Upper lobe of left lung (tissue), 6 donors: Measurements from ENCODE around the gene OSBPL10. TPM values are rescaled to one million over a fixed set of nuclear protein-coding genes. Genes with fewer than 3 reads are reported as not detected.

Experiments used
- ATAC-seq, 2 donors: fragments of 200-7000 bp; cut with Tn5 transposase; one replicate each; pipeline ENCODE4 v1.9.1; 2022; ENCODE audit warnings: mild to moderate bottlenecking in 2 of 2, moderate library complexity in 2 of 2; ENCODE audit not compliant: low FRiP score in 2 of 2
- DNase-seq, 2 donors: peaks; one replicate each; pipeline ENCODE4 v3.0.0-alpha.2; 2019 to 2020
- H3K27ac ChIP-seq, 4 donors: fragments of 200-600 bp; sonication (generic); one replicate each; pipeline ENCODE4 v1.5.1; 2016 to 2019
- H3K27me3 ChIP-seq, 4 donors: fragments of 200-600 bp; sonication (generic); one replicate each; pipeline ENCODE4 v1.5.1; 2017 to 2019
- H3K36me3 ChIP-seq, 4 donors: fragments of 200-600 bp; sonication (generic); one replicate each; pipeline ENCODE4 v1.5.1; 2016 to 2019
- H3K4me1 ChIP-seq, 4 donors: fragments of 200-600 bp; sonication (generic); one replicate each; pipeline ENCODE4 v1.5.1; 2018 to 2019
- H3K4me3 ChIP-seq, 4 donors: fragments of 200-600 bp; sonication (generic); one replicate each; pipeline ENCODE4 v1.5.1; 2017 to 2019; ENCODE audit warnings: mild to moderate bottlenecking in 2 of 4, moderate library complexity in 1 of 4
- H3K9me3 ChIP-seq, 4 donors: fragments of 200-600 bp; sonication (generic); one replicate each; pipeline ENCODE4 v1.5.1; 2018 to 2019
- CTCF ChIP-seq, 6 experiments: fragments of 450-650 bp in 4 of 6; fragments of 200-600 bp in 2 of 6; sonication (generic) in 2 of 6; IDR thresholded peaks; one replicate each; pipeline ENCODE4 v1.5.1; 2016 to 2019; ENCODE audit warnings: antibody characterized with exemption in 6 of 6
- EP300 ChIP-seq, 4 donors: sonication (generic); formaldehyde crosslinking; IDR thresholded peaks; one replicate each; pipeline ENCODE4 v1.5.1; 2017; ENCODE audit warnings: antibody characterized with exemption in 4 of 4, control low read depth in 2 of 4
- POLR2A ChIP-seq, 4 donors: fragments of 450-650 bp; IDR thresholded peaks; one replicate each; pipeline ENCODE4 v1.5.1; 2016 to 2017; ENCODE audit warnings: antibody characterized with exemption in 4 of 4, mild to moderate bottlenecking in 2 of 4
- POLR2AphosphoS5 ChIP-seq, 2 donors: sonication (generic); formaldehyde crosslinking; IDR thresholded peaks; one replicate each; pipeline ENCODE4 v1.5.1; 2017; ENCODE audit warnings: antibody characterized with exemption in 2 of 2
- WGBS, 2 donors: methylation state at CpG; one replicate each; pipeline ENCODE4 v1.1.5; 2017 to 2018; 5-methylcytosine and 5-hydroxymethylcytosine counted together
- total RNA-seq, 6 donors: library from RNA; depleted of rRNA in 4 of 6; stranded (reverse); fragments of >200 nt in 4 of 6; gene quantifications; one replicate each; pipeline versions ENCODE4 v1.1.0 to v1.2.1, GENCODE V29; 2016 to 2021
- donor health status: DM: no; HTN: no; CAD: no; lungs with moderate emphysema.
- donor health status: DM: no; HTN: yes; CAD: no; lungs with severe emphysema.

The OSBPL10 gene
- total RNA-seq, 6 donors from 2014 or later: 13.6 to 73.9 (median 24.4) TPM

DNA sequence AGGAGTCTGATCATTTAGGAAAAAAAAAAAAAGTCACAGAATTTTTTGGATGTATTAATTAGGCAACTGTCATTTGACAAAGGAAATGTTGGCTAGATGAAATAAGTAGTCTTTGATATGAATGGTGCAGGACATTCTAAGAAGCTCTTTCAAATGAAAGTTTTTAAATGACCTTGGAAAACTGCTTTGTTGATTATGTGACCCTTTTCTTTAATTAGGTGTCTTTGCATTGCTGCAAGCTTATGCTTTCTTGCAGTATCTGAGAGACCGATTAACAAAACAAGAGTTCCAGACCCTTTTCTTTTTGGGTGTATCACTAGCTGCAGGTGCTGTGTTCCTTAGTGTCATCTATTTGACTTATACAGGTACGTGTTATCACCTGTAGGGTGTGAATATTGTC lies 364.4 kb downstream of the OSBPL10 start:
- no peak overlapping the region for H3K27ac ChIP-seq
- TF ChIP-seq POLR2AphosphoS5 (IDR thresholded peaks at IDR 0.05) (no peak), EP300 (IDR thresholded peaks at IDR 0.05) (no peak), CTCF (IDR thresholded peaks at IDR 0.05) (no peak), POLR2A (IDR thresholded peaks at IDR 0.05) (no peak)
- H3K27me3 ChIP-seq: no peaks in the 10 kb centered on the region
- DNase-seq (no peak), ATAC-seq (no peak)
- H3K4me3 ChIP-seq: no peak overlapping the region
- WGBS, 2 donors: 84 to 89% methylated on average over 2 of the region's 2 CpGs
- peaks cover 0 to 30% (median 7%) of the 10 kb centered on the region in 4 donors for H3K36me3 ChIP-seq
- H3K9me3 ChIP-seq: no peaks in the 10 kb centered on the region
- H3K4me1 ChIP-seq: peaks cover 0 to 26% (median 11%) of the 10 kb centered on the region in 4 donors

- Histone ChIP-seq H3K9me3 (no peaks in the 10 kb centered on the region), H3K36me3 (peaks cover 0 to 19% (median 4%) of the 10 kb centered on the region in 4 donors)
Observed at GRCh38 chr3:31615071-31615875, 365.8 kb downstream of the OSBPL10 start.

DNA sequence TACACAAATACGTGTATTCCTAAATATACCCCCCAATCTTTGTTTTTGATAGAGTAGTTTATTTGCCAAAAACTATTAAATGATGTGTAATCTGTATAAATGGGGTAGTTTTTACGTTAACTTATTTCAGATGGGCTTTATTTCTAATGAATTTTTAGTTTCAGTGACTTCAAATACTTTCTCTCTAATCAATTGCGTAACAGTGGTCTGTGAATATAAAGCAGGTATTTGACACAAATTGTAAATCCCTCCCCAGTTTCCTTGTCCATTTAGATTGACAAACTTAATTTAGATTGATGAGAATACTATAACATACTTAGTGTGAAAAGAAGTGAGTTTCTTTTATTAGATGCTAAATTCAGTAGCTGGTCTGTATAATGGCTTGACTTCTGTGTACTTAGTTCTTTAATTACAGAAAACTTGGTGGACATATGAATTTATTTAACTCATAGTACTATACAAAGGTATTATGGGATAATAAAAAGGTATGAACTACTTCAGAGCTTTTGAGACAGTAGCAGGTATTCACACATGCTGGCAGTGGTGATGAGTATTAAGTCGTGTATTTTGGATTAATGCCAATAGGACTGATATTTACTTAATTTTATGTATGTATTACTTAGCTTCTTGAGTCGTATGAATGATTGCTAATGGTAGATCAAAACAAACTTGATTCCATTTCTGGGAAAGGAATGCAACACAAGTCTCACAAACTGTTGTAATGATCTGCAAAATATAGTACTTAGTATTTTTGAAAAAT lies 366.7 kb downstream of the OSBPL10 start:
- TF ChIP-seq POLR2AphosphoS5 (IDR thresholded peaks at IDR 0.05): no peak
- no peak for TF ChIP-seq CTCF (IDR thresholded peaks at IDR 0.05)
- no peak for TF ChIP-seq EP300 (IDR thresholded peaks at IDR 0.05)
- no peak for TF ChIP-seq POLR2A (IDR thresholded peaks at IDR 0.05)
- ATAC-seq: no peak
- no peaks in the 10 kb centered on the region for H3K27me3 ChIP-seq
- H3K9me3 ChIP-seq: no peaks in the 10 kb centered on the region
- WGBS, 2 donors: 67 to 70% methylated on average over 5 of the region's 5 CpGs
- DNase-seq: no peak
- H3K36me3 ChIP-seq: peaks cover 0 to 9% (median 2%) of the 10 kb centered on the region in 4 donors
- H3K4me3 ChIP-seq: no peak overlapping the region
- H3K4me1 ChIP-seq: peaks cover 0 to 37% (median 12%) of the 10 kb centered on the region in 4 donors
- H3K27ac ChIP-seq: peak overlapping the region in 1 of 4 donors; percentile 33

More at GRCh38 chr3:31615071-31615875, 365.8 kb downstream of the OSBPL10 start:
- peaks cover 0 to 29% (median 11%) of the 10 kb centered on the region in 4 donors for H3K4me1 ChIP-seq
- no peak overlapping the region for H3K4me3 ChIP-seq
- H3K27me3 ChIP-seq: no peaks in the 10 kb centered on the region
- ATAC-seq (no peak), DNase-seq (no peak)
- 70 to 84% methylated on average over 4 of the region's 4 CpGs for WGBS, 2 donors
- H3K27ac ChIP-seq: no peak overlapping the region
- TF ChIP-seq POLR2A (IDR thresholded peaks at IDR 0.05): no peak
- no peak for TF ChIP-seq EP300 (IDR thresholded peaks at IDR 0.05)
- TF ChIP-seq CTCF (IDR thresholded peaks at IDR 0.05): no peak
- TF ChIP-seq POLR2AphosphoS5 (IDR thresholded peaks at IDR 0.05): no peak

GRCh38 chr3:31613654-31614053 lies 367.4 kb downstream of the OSBPL10 start:
- no peak for ATAC-seq
- WGBS, 2 donors: 54 to 65% methylated on average over 4 of the region's 4 CpGs

DNA sequence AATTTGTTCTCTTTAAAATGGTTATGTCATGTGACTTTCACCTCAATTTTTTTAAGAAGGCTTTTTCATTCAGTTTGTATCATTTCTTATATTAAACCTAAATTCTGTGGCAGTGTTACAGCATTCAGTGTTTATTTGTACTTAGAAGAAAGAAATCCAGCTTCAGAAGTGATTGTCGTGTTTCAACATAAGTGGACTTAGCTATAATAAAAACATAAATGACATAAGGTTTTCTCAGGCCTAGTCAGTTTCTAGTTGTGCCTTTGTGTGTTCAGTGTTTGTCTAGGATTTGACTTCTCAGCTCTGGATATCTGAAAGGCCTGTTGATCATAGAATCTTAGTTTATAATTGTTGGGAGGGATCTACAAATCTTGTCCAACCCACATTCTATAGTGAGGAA lies 367.9 kb downstream of the OSBPL10 start:
- no peak for TF ChIP-seq POLR2AphosphoS5 (IDR thresholded peaks at IDR 0.05)
- no peak for TF ChIP-seq CTCF (IDR thresholded peaks at IDR 0.05)
- no peak for TF ChIP-seq POLR2A (IDR thresholded peaks at IDR 0.05)
- TF ChIP-seq EP300 (IDR thresholded peaks at IDR 0.05): no peak
- peak overlapping the region in 2 of 4 donors; percentile 27 to 33 for H3K27ac ChIP-seq
- H3K4me3 ChIP-seq: no peak overlapping the region
- no peak for ATAC-seq
- H3K27me3 ChIP-seq: no peaks in the 10 kb centered on the region
- 52 to 77% methylated on average over 1 of the region's 1 CpG for WGBS, 2 donors
- no peaks in the 10 kb centered on the region for H3K36me3 ChIP-seq
- DNase-seq: no peak
- peaks cover 0 to 37% (median 12%) of the 10 kb centered on the region in 4 donors for H3K4me1 ChIP-seq
- no peaks in the 10 kb centered on the region for H3K9me3 ChIP-seq

More at GRCh38 chr3:31613654-31614053, 367.4 kb downstream of the OSBPL10 start:
- Histone ChIP-seq H3K4me1 (peaks cover 0 to 37% (median 12%) of the 10 kb centered on the region in 4 donors), H3K27ac (peak overlapping the region in 2 of 4 donors; percentile 27 to 33), H3K9me3 (no peaks in the 10 kb centered on the region), H3K4me3 (no peak overlapping the region), H3K36me3 (peaks cover 0 to 2% (median under 1%) of the 10 kb centered on the region in 4 donors), H3K27me3 (no peaks in the 10 kb centered on the region)
- no peak for TF ChIP-seq POLR2A (IDR thresholded peaks at IDR 0.05)
- TF ChIP-seq EP300 (IDR thresholded peaks at IDR 0.05): peak in 1 of 4 donors; percentile 15
- DNase-seq: no peak
